ENCODE results near the gene HOXA4. TPM values are rescaled to one million over a fixed set of nuclear protein-coding genes. Genes with fewer than 3 reads are reported as not detected.

The HOXA4 gene
- total RNA-seq (2014; rRNA removed; shearing (Covaris generic)): 0.88 and 1.2 TPM in 2 replicates

GRCh38 chr7:27130540-27131389 is at the start of gene HOXA4:
HOXA4 (minus strand) TSS chr7:27130757; CDS start chr7:27130733, 24 bp downstream.
- DNase-seq (ENCODE audit: low spot score): peak; percentile 93

- peak; percentile 50 for DNase-seq (ENCODE audit: low spot score)
Observed at GRCh38 chr7:27179503-27180430, 49.2 kb upstream of the HOXA4 start.

- DNase-seq (ENCODE audit: low spot score): no peak
Observed at GRCh38 chr7:27179030-27179429, 48.5 kb upstream of the HOXA4 start.

GRCh38 chr7:27178366-27178765 is 47.8 kb upstream of the HOXA4 start:
- DNase-seq (ENCODE audit: low spot score): no peak

- DNase-seq (ENCODE audit: low spot score): no peak
Observed at GRCh38 chr7:27177795-27178320, 47.3 kb upstream of the HOXA4 start.

- DNase-seq (ENCODE audit: low spot score): no peak
Observed at GRCh38 chr7:27176962-27177794, 46.6 kb upstream of the HOXA4 start.

- no peak for DNase-seq (ENCODE audit: low spot score)
Observed at GRCh38 chr7:27176524-27176845, 45.9 kb upstream of the HOXA4 start.

GRCh38 chr7:27175626-27176523 is 45.3 kb upstream of the HOXA4 start:
- no peak for DNase-seq (ENCODE audit: low spot score)

- DNase-seq (ENCODE audit: low spot score): no peak
Observed at GRCh38 chr7:27174874-27175625, 44.5 kb upstream of the HOXA4 start.

- no peak for DNase-seq (ENCODE audit: low spot score)
Observed at GRCh38 chr7:27173956-27174873, 43.7 kb upstream of the HOXA4 start, which contains the start of gene HOXA10. HOXA10 (minus strand) TSS chr7:27174320; CDS start chr7:27174306, 14 bp downstream.

GRCh38 chr7:27173511-27173955 is 43.0 kb upstream of the HOXA4 start:
- no peak for DNase-seq (ENCODE audit: low spot score)

- no peak for DNase-seq (ENCODE audit: low spot score)
Observed at GRCh38 chr7:27172823-27173510, 42.4 kb upstream of the HOXA4 start.

- no peak for DNase-seq (ENCODE audit: low spot score)
Observed at GRCh38 chr7:27172315-27172774, 41.8 kb upstream of the HOXA4 start.

- DNase-seq (ENCODE audit: low spot score): no peak
Observed at GRCh38 chr7:27171637-27172314, 41.2 kb upstream of the HOXA4 start.

GRCh38 chr7:27171325-27171636 is 40.7 kb upstream of the HOXA4 start:
- DNase-seq (ENCODE audit: low spot score): no peak

- no peak for DNase-seq (ENCODE audit: low spot score)
Observed at GRCh38 chr7:27170426-27171324, 40.1 kb upstream of the HOXA4 start.
